ENCODE measurements around the gene PCDH8.

Gene PCDH8

DNA sequence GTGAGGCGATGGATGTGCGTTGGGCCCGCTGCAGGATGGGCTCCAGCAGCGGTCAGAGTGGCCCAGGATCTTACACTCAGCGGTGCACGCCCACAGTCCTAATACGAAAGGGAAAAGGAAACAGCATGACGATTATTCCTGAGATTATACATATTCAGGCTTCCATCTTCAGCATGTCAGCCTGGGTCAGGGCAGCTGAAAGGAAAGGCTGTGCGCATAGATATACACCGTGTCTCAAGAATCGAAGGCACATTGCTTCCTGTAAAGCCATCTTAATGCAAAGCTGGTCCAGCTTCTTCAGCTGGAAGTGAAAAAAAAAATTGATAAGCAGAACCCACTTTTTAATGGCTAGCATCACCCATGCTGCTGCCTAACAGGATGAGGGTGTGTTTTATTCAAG, 3.6 kb downstream of the PCDH8 start:
- Histone ChIP-seq H3K27me3 (ENCODE audit: insufficient read depth, low read length) (no peaks in the 10 kb centered on the region), H4K20me1 (ENCODE audit: insufficient read depth, low read length) (no peaks in the 10 kb centered on the region), H3K9me3 (ENCODE audit: low read length) (no peaks in the 10 kb centered on the region), H3K79me2 (ENCODE audit: insufficient read depth, low read length) (no peaks in the 10 kb centered on the region), H3K4me2 (ENCODE audit: low read length) (no peak overlapping the region), H3K9me2 (ENCODE audit: low read depth, low read length) (no peaks in the 10 kb centered on the region), H3K9ac (ENCODE audit: low read length) (no peak overlapping the region), H3K4me3 (ENCODE audit: low read depth, low read length, poor library complexity, severe bottlenecking) (no peak overlapping the region), H3F3A (ENCODE audit: insufficient read depth, low read length) (no peaks in the 10 kb centered on the region), H3K27ac (ENCODE audit: low read depth, low read length, poor library complexity, severe bottlenecking) (no peak overlapping the region), H3K36me3 (ENCODE audit: insufficient read depth, low read length) (no peaks in the 10 kb centered on the region), H2AFZ (ENCODE audit: low read length) (no peak overlapping the region), H3K4me1 (ENCODE audit: insufficient read depth, low read length, severe bottlenecking) (no peaks in the 10 kb centered on the region)
- TF ChIP-seq EZH2 (IDR thresholded peaks at IDR 0.05; ENCODE audit: borderline replicate concordance, low read length) (no peak), CTCF (IDR thresholded peaks at IDR 0.05; ENCODE audit: low read length) (no peak)

- Histone ChIP-seq H4K20me1 (ENCODE audit: insufficient read depth, low read length) (no peaks in the 10 kb centered on the region), H3K36me3 (ENCODE audit: insufficient read depth, low read length) (no peaks in the 10 kb centered on the region), H3K4me3 (ENCODE audit: low read depth, low read length, poor library complexity, severe bottlenecking) (no peak overlapping the region), H3F3A (ENCODE audit: insufficient read depth, low read length) (no peaks in the 10 kb centered on the region), H3K79me2 (ENCODE audit: insufficient read depth, low read length) (no peaks in the 10 kb centered on the region), H2AFZ (ENCODE audit: low read length) (no peak overlapping the region), H3K27ac (ENCODE audit: low read depth, low read length, poor library complexity, severe bottlenecking) (no peak overlapping the region), H3K9me2 (ENCODE audit: low read depth, low read length) (no peaks in the 10 kb centered on the region), H3K9me3 (ENCODE audit: low read length) (no peaks in the 10 kb centered on the region), H3K27me3 (ENCODE audit: insufficient read depth, low read length) (no peaks in the 10 kb centered on the region), H3K4me1 (ENCODE audit: insufficient read depth, low read length, severe bottlenecking) (no peaks in the 10 kb centered on the region), H3K9ac (ENCODE audit: low read length) (no peak overlapping the region), H3K4me2 (ENCODE audit: low read length) (no peak overlapping the region)
- TF ChIP-seq EZH2 (IDR thresholded peaks at IDR 0.05; ENCODE audit: borderline replicate concordance, low read length), result no peak
- no peak for TF ChIP-seq CTCF (IDR thresholded peaks at IDR 0.05; ENCODE audit: low read length)
Measured at GRCh38 chr13:52842441-52842840, 6.0 kb downstream of the PCDH8 start.

- no peak overlapping the region for H3K27ac ChIP-seq (ENCODE audit: low read depth, low read length, poor library complexity, severe bottlenecking)
- no peaks in the 10 kb centered on the region for H3K36me3 ChIP-seq (ENCODE audit: insufficient read depth, low read length)
- H3K9ac ChIP-seq (ENCODE audit: low read length), result no peak overlapping the region
- H3K9me3 ChIP-seq (ENCODE audit: low read length), result no peaks in the 10 kb centered on the region
- no peaks in the 10 kb centered on the region for H4K20me1 ChIP-seq (ENCODE audit: insufficient read depth, low read length)
- no peak overlapping the region for H3K4me2 ChIP-seq (ENCODE audit: low read length)
- no peak overlapping the region for H2AFZ ChIP-seq (ENCODE audit: low read length)
- no peaks in the 10 kb centered on the region for H3K27me3 ChIP-seq (ENCODE audit: insufficient read depth, low read length)
- no peaks in the 10 kb centered on the region for H3F3A ChIP-seq (ENCODE audit: insufficient read depth, low read length)
- H3K4me3 ChIP-seq (ENCODE audit: low read depth, low read length, poor library complexity, severe bottlenecking), result no peak overlapping the region
- no peaks in the 10 kb centered on the region for H3K79me2 ChIP-seq (ENCODE audit: insufficient read depth, low read length)
- no peaks in the 10 kb centered on the region for H3K4me1 ChIP-seq (ENCODE audit: insufficient read depth, low read length, severe bottlenecking)
- TF ChIP-seq CTCF (IDR thresholded peaks at IDR 0.05; ENCODE audit: low read length) (no peak), EZH2 (IDR thresholded peaks at IDR 0.05; ENCODE audit: borderline replicate concordance, low read length) (no peak)
- H3K9me2 ChIP-seq (ENCODE audit: low read depth, low read length), result no peaks in the 10 kb centered on the region
Measured at GRCh38 chr13:52840066-52840465, 8.4 kb downstream of the PCDH8 start.

Measured in OCI-LY1 (cell line).